Mesothelial cell of epicardium (in vitro differentiated cells): ENCODE measurements around the gene PKP4. TPM values are rescaled to one million over a fixed set of nuclear protein-coding genes. Genes with fewer than 3 reads are reported as not detected.

Experiments
- DNase-seq, 2 experiments: peaks; one replicate each; pipeline ENCODE4 v3.0.0; 2021; ENCODE audit warnings: low spot score in 2 of 2; ENCODE audit not compliant: unreplicated experiment in 2 of 2
- H3K27ac Mint-ChIP-seq: 2 replicates; pipeline ENCODE4 v1.8.0; 2021; ENCODE audit warnings: mixed read lengths
- H3K27me3 Mint-ChIP-seq: 2 replicates; pipeline ENCODE4 v1.8.0; 2021; ENCODE audit warnings: low read depth, mixed read lengths
- H3K36me3 Mint-ChIP-seq: 2 replicates; pipeline ENCODE4 v1.8.0; 2021; ENCODE audit warnings: mixed read lengths
- H3K4me1 Mint-ChIP-seq: 2 replicates; pipeline ENCODE4 v1.8.0; 2021; ENCODE audit warnings: mixed read lengths
- H3K4me3 Mint-ChIP-seq: 2 replicates; pipeline ENCODE4 v1.8.0; 2021; ENCODE audit warnings: mild to moderate bottlenecking, moderate library complexity, mixed read lengths
- H3K9me3 Mint-ChIP-seq: 2 replicates; pipeline ENCODE4 v1.8.0; 2021; ENCODE audit warnings: mixed read lengths
- total RNA-seq: library from RNA; stranded (reverse); gene quantifications from 3 replicates; pipeline ENCODE4 v1.2.1, GENCODE V29; 2021
- TF ChIP-seq, protein P1 (sequence below): fragments of 200-600 bp; sonication (generic); IDR thresholded peaks from one replicate; pipeline ENCODE4 v1.5.0; 2021; ENCODE audit warnings: antibody characterized with exemption; ENCODE audit not compliant: unreplicated experiment

PKP4 gene
- total RNA-seq, 1 donor from 2014 or later = 70.8 TPM

DNA sequence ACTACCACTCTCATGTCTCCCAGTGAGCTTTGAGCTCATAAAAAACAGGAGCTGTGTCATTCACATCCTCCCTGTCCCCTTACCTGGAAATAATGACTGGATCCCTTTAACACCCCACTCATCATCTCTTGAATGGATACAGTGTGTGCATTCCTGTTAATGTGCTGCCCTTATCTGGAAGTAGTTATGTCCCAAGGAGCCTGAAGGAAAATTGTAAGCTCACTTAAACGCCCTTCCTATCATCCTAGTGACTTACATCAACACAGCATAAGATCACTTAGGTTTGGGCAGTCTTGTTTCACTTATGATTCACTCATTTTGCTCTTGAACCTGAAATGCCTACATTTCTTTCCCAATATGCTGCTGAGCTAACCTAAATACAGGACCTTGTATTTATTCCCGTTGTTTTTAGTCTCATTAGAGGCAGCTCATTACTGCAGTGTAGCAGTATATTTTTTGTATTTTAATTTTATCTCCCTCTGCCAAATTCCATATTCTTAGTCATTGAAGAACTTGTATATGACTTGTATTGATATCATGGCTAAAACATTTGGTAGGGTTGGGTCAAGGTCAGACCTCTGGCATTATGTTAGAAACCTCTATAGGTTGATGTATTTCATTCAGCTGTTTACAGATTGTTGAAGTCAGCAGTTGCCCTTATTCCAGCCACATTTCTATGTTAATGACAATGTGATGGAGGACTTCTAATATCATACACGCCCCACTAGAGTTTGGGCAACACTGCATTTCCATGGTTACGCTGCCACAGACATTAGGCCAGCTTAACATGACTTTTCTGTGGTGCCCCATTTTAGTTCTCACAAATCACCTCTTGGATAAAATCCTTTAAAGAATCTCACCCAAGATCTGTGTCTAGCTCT is 72.9 kb downstream of the PKP4 start:
- no peak for DNase-seq
- no peak overlapping the region for H3K4me3 Mint-ChIP-seq
- H3K9me3 Mint-ChIP-seq = no peaks in the 10 kb centered on the region
- TF ChIP-seq, protein P1, sequence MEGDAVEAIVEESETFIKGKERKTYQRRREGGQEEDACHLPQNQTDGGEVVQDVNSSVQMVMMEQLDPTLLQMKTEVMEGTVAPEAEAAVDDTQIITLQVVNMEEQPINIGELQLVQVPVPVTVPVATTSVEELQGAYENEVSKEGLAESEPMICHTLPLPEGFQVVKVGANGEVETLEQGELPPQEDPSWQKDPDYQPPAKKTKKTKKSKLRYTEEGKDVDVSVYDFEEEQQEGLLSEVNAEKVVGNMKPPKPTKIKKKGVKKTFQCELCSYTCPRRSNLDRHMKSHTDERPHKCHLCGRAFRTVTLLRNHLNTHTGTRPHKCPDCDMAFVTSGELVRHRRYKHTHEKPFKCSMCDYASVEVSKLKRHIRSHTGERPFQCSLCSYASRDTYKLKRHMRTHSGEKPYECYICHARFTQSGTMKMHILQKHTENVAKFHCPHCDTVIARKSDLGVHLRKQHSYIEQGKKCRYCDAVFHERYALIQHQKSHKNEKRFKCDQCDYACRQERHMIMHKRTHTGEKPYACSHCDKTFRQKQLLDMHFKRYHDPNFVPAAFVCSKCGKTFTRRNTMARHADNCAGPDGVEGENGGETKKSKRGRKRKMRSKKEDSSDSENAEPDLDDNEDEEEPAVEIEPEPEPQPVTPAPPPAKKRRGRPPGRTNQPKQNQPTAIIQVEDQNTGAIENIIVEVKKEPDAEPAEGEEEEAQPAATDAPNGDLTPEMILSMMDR = no peak
- H3K36me3 Mint-ChIP-seq = peaks cover 1% of the 10 kb centered on the region
- H3K27ac Mint-ChIP-seq = no peak overlapping the region
- no peaks in the 10 kb centered on the region for H3K27me3 Mint-ChIP-seq
- peaks cover 3% of the 10 kb centered on the region for H3K4me1 Mint-ChIP-seq

DNA sequence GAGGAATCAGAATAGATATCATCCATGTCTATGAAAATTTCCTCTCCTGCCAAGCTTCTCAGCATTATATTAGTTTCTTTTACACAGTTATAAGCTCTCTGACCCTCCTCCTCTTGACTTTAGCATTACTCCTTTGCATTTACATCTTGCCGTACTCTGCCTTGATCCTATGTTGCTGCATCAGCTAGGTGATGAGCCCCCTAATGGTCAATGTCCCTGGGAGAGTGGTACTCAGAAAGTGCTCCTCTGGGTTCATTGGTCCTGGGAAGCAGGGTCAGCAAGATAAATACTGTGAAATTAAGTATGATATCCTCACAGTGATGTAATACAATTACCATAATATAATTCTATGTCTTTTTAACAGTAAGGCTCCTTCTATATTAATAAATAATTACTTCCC is 74.1 kb downstream of the PKP4 start:
- Mint-ChIP-seq H3K9me3 (no peaks in the 10 kb centered on the region), H3K27ac (no peak overlapping the region), H3K4me3 (no peak overlapping the region), H3K36me3 (peaks cover 1% of the 10 kb centered on the region), H3K27me3 (no peaks in the 10 kb centered on the region), H3K4me1 (peaks cover 3% of the 10 kb centered on the region)
- no peak for DNase-seq
- TF ChIP-seq, protein P1 = no peak

DNA sequence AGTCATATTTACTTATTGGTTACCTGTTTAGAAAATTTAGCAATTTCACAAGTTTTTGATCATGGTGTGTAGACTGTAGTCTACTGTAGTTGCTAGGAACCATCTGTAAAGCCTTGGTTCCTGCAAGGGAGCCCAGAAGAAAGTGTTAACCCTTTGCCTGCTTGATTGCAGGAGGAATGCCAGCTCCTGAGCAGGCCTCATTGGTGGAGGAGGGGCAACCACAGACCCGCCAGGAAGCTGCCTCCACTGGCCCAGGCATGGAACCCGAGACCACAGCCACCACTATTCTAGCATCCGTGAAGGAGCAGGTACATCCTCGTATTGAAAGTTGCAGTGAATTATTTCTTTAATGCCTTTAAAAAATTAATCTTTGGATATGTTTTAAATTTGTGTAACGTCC is 76.3 kb downstream of the PKP4 start:
- Mint-ChIP-seq H3K9me3 (no peaks in the 10 kb centered on the region), H3K36me3 (peaks cover 4% of the 10 kb centered on the region), H3K27ac (no peak overlapping the region), H3K4me1 (peaks cover 4% of the 10 kb centered on the region), H3K4me3 (no peak overlapping the region), H3K27me3 (no peaks in the 10 kb centered on the region)
- TF ChIP-seq, protein P1 = no peak
- DNase-seq = no peak

DNA sequence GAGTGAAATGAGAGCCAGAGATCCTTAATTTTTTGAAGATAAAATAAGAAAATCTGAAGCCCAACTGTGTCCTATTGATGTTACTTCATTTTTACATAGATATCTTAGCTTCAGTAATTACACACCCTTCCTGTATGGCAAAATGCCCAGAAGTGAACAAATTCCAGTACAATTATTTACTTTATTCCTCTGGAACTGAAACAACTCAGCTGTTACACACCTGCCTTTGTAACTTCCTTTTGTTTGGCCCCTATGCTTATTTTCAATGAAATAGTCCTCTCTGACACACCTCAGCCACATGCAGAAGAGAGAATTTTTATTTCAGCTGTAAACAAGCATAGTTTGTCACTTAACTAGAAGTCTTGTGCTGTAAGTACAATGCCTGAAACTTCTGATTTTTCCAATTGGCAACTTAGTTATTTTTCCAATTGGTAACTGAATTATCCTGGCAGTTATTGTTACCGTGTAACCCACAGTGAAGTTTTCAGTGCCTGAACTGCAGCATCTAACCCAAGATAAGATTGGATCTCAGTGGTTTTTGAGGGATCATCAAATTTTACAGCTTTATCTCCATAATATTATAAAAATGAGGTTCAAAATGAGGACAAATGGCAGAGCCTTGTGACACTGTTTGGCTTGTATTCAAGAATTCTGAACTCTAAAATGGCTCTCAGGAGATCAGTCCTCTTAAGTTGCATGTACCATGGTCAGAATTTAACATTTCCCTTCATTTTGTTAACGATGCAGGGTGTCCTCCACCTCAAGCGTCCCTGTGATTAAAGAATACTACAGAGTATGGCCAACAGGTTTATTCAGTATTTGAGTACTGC is 82.6 kb downstream of the PKP4 start:
- Mint-ChIP-seq H3K4me3 (no peak overlapping the region), H3K4me1 (peaks cover 20% of the 10 kb centered on the region), H3K27me3 (no peaks in the 10 kb centered on the region), H3K9me3 (no peaks in the 10 kb centered on the region), H3K36me3 (peaks cover 3% of the 10 kb centered on the region), H3K27ac (peak overlapping the region; percentile 82)
- no peak for DNase-seq
- TF ChIP-seq, protein P1 = no peak

DNA sequence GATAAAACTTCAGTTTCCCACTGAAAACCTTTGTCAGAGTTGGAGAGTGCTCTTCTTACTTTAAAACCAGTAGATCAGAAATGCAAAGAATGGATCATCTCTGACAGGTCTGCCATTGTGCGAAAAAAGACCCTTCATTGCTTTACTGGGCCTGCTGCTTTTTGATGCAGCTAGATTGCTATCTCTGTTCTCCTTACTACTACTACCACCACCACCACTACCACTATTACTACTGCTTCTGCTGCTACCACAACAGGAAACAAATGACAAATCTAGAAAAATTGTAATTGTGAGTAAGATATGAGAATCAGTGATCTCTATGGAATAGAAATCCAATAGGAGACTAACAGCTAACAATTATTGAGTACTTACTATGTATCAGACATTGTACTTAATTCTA is 85.8 kb downstream of the PKP4 start:
- Mint-ChIP-seq H3K4me3 (no peak overlapping the region), H3K36me3 (peaks cover 3% of the 10 kb centered on the region), H3K9me3 (no peaks in the 10 kb centered on the region), H3K4me1 (peaks cover 25% of the 10 kb centered on the region), H3K27me3 (no peaks in the 10 kb centered on the region), H3K27ac (no peak overlapping the region)
- TF ChIP-seq, protein P1 = no peak
- DNase-seq = no peak
